ENCODE measurements around the gene CCDC178. TPM values are rescaled to one million over a fixed set of nuclear protein-coding genes. Genes with fewer than 3 reads are reported as not detected.
"Not testable (repeated sequence)": the region's sequence is repeated elsewhere in the genome, so short reads cannot be mapped to it uniquely, and the experiment has no call there.

CCDC178 gene
- total RNA-seq, 2 donors from 2014 or later: 0.97 to 1.2 TPM

DNA sequence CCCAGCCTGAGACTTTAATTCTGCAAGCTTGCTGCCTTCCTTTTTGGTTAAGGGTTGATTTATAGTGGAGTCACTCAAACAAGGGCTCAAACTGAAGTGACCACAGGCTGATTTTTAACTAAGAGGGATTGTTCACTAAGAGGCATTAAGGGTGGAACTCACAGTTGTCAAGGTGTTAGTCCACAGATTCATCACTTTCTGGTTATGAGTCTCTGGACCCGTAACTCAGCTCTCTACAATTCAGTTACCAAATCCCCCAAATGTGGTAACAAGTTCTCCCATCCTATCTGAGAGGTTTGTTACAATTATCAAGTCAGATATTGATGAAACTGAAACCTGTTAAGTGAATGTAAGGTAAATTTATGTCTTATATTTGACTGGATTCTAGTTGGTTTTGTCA, 481.8 kb downstream of the CCDC178 start:
- intact Hi-C loops (cut with DNase I): no loop called here
- DNase-seq (ENCODE audit: low spot score): no peak

DNA sequence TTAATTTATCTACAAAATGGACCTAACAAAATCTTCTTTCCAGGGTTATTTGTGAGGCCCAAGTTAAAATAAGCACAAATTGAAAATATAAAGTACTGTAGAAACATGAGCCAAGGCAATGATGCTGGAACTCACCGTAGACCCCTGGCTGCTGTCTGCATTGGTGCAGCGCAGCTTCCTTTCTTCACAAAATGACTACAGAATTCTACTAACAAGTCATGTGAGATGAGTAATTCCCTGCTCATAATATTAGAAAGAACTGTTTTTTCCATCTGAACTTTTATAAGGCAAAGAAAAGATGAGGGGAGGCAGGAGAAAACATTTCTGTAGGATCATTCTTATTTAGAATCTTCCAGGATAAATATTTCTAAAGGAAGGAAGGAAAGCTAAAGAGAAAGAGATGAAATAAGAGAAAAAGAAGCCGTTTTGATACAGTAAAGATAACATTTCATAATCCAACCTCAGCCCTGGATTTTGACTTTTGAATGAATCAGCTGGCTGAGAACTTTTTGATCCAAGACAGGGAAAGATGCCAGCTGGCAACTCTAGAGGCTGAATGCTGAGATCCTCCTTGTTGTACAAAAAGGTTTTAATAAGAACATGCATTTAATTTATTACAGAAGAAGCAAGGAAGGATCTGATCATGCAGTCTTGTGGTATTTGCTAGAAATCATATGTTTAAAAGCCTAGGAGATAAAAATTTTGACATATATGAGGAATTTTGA, 483.8 kb downstream of the CCDC178 start:
- DNase-seq (ENCODE audit: low spot score): no peak
- intact Hi-C loops (cut with DNase I): no loop called here

DNA sequence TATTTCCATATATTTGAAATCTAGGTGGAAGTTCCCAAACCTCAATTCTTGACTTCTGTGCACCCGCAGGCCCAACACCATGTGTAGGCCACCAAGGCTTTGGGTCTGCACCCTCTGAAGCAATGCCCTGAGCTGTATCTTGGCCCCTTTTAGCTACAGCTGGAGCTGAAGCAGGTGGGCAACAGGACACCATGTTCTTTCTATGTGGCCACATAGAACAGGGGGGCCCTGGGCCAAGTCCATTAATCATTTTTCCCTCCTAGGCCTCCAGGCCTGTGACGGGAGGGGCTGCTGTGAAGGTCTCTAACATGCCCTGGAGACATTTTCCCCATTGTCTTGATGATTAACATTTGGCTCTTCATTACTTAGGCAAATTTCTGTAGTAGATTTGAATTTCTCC, 488.2 kb downstream of the CCDC178 start:
- intact Hi-C loops (cut with DNase I); DNase-seq (ENCODE audit: low spot score): not testable (repeated sequence)

DNA sequence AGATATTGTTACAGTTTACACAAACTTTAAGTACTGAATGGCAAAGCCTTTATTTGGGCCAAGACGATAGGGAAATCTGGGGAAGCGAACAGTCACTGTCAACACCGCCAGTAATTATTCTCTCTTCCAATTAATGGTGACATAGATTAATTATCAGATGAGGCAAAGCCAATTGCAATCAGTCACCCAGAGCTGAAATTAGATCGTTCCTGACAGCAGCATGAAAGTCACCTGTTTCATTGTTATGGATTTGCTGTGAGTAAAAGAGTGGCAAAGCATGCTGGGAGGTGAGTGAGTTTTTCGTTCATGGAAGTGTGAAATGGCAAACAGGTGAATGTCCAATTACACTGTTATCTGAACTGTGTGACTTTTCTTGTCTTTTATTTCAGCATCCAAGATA, 502.9 kb downstream of the CCDC178 start:
- DNase-seq (ENCODE audit: low spot score): no peak
- intact Hi-C loops (cut with DNase I): no loop called here

DNA sequence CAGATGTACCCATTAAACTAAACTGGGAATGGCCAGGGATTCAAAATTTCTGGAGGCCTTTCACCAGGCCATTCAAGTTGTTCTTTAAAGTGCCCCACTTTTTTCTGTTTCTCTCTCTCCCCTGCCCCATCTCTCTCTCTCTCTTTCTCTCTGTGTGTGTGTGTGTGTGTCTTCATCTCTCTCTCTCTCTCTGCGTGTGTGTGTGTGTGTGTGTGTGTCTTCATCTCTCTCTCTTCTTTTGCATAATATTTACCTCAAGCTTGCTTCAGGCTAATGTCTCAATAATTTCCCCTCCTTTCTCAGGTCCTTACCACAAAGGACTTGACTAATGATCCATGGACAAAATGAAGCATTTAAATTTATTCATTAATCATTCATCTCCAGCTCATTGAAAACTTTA, 503.5 kb downstream of the CCDC178 start:
- intact Hi-C loops (cut with DNase I): no loop called here
- no peak for DNase-seq (ENCODE audit: low spot score)

DNA sequence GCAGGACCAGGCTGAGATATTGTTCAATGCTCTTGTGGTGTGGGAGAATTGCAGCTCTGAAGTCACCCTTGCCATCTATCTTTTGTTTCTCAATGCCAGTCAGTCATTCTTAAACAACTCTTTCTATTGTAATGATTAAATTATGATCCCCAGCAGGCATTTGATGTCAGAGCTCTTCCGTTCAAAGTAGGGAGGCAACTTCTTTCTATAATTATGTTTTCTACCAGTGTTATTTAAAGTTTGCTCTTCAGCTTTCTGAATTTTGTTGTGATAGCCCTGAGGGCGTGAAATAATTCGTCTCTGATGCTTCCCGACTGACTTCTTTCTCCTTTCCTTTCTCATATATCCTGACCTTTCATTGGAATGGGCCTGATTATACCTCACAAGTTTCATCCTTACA, 506.3 kb downstream of the CCDC178 start:
- no peak for DNase-seq (ENCODE audit: low spot score)
- intact Hi-C loops (cut with DNase I): no loop called here

DNA sequence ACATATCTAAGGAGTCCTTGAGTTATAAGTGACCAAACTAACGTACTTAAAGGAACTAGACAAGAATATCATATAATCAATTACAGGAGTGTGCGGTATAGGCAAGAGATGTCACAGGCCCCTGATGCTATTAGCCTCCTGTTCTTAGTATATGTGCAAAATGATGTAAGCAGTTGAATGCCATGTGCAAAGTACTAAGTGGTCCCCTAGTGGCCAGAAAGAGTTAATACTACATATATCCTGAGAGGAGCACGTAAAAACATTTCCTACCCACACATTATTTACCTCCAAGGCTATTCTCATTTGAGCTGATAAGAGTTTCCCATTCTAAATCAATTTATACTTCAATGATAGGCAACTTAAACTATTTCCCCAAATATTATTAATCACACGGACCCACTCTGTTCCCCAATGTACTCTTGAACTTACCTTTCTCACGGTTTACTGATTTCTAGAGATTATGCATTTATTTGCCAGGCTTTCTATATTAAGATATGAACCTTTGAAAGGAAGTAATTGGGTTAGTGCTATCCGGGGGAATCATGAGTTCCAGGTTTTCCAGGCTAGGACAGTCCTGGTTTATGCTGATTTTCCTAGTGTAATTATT, 509.7 kb downstream of the CCDC178 start:
- DNase-seq (ENCODE audit: low spot score): no peak
- intact Hi-C loops (cut with DNase I): no loop called here

DNA sequence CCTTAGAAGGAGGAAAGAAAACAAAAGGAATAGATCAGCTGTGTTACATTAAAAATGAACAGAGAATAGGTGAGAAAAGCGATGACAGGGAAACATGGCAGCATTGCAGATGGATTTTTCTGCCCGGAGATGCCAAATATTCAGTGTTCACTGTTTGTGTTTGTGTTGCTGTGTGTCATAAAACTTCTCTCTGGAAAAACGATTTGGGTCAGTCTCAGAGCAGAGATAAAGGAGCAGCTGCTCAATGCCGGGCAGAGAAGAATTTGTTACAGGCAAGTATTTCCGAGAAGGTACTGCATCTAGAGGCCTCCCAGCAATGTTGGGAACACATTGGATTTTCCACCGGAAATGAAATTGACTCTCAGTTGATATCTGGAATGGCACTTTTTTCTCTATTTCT, 511.3 kb downstream of the CCDC178 start:
- DNase-seq (ENCODE audit: low spot score): no peak

DNA sequence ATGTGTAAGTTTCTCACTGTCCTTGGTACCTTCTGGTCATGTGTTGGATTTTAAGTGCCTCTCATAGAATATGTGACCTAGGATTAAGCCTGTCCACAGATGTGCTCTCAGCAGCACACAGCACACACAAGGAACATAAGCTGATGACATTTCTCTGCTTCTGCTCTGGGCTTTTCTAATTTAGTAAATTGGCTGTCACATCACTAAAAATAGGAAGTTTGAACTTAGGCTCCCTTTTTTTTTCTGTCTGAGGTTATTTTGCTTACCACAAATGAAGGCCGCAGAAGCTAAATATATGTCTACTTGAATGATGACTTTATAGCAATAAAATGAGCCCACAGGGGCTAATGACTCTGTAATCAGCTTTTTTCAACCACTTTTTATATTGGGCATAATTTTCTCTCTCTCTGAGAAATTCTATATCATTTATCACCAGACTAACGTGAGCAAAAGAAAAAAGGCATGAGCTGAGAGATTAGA, 517.5 kb downstream of the CCDC178 start:
- intact Hi-C loops (cut with DNase I): no loop called here
- DNase-seq (ENCODE audit: low spot score): no peak

More for the DNA sequence above, 511.3 kb downstream of the CCDC178 start:
- intact Hi-C loops (cut with DNase I): no loop called here

DNA sequence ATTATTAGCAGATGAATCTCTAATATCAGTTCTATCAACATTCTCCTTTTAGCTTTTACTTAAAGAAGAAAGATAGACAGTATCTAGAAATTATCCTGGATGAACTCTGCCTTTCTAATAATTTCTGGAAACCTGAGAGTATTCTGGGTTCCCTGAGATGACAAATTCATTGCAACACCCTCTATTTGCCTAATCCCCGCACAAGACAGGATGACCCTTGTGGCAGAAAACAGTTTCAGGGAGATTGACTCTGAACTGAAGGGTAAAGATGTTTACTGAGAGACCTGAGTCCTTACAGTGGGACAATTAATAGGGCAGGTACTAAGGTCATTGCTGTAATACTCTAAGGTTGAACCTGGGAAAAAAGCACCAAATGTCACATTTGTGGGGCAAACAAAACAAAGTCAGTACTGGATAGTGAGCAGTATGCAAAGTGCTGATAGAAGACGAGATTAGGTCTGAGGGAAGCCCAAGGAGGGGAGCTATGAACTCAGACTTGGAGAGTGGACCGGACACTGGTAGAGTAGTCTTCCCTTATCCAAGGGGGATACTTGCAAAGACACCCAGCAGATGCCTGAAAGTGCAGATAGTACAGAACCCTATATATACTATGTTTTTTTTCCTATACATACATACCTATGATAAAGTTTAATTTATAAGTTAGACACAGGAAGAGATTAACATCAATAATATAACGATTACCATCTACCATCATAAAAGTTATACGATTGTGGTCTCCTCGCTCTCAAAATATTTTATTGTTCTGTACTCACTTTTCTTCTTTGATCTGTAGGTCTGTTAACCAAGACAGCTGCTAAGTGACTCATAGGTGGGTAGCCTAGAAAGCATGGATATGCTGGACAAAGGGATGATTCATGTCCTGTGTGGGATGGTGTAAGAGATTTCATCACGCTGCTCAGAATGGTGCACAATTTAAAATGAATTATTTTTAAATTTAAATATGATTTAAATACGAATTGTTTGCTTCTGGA, 519.4 kb downstream of the CCDC178 start:
- DNase-seq (ENCODE audit: low spot score): no peak
- intact Hi-C loops (cut with DNase I): no loop called here

DNA sequence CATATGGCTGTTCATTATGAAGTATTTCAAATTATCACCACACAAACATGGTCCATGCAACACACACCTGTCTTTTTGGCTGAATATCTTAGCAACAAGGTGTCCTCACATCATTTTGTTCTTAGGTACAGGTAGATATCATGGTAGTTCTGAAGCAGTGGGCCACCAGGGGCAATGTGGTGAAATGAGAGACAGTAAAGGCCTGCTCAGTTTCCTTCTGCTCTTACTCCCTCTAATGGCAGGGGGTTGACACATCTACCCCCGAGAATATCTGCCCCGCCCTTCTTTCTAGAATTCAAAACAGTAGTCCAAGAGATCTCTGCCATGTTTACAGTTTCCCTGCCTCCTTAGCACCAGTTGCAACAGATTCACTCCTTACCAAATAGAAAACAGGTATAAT, 520.7 kb downstream of the CCDC178 start:
- intact Hi-C loops (cut with DNase I): no loop called here
- DNase-seq (ENCODE audit: low spot score): no peak

DNA sequence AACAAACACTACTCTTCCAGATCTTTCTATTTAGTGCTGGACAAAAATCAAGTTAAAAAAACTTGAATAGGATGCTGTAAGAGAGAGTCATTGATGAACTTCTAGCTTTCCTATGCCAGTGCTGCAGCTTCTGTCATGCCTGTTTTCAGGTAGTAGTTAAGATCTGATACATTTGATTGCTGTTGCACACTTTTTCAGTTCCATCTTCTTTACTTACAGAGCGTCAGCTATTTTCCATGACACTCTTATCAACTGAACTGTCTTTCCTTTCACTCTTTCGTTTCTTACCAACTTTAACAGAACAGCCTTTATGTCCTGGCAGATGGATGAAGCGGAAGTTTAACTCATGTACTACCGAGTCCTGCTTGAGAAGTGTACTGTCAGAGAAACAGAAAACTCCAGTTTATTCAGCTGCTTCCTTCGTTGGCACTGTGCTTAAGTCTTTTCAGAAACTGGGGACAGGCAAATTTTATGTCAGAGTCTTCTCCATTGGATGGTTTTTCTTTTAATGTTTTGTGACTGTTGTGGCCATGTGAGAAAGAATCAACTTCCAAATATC, 521.8 kb downstream of the CCDC178 start:
- no peak for DNase-seq (ENCODE audit: low spot score)

DNA sequence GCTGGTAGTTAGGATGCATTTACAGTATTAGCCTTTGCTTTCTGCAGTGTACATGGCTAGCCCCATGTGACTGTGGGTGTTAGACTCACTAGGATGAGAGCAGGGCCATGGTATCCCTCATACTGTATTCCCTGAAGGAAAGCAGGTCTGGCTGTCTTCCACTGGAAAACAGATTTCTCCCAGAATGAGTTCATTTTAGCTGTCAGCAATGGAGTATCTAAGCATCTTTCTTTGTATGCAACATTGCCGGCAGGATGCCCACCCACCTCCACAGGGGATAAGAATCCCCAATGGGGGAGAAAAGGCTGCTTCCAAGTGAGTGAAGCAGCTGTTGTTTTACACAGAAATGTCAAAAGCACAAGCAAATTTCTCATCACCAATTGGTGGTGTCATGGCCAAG, 525.0 kb downstream of the CCDC178 start:
- no peak for DNase-seq (ENCODE audit: low spot score)
- intact Hi-C loops (cut with DNase I): no loop called here

More for the DNA sequence above, 521.8 kb downstream of the CCDC178 start:
- intact Hi-C loops (cut with DNase I): no loop called here

DNA sequence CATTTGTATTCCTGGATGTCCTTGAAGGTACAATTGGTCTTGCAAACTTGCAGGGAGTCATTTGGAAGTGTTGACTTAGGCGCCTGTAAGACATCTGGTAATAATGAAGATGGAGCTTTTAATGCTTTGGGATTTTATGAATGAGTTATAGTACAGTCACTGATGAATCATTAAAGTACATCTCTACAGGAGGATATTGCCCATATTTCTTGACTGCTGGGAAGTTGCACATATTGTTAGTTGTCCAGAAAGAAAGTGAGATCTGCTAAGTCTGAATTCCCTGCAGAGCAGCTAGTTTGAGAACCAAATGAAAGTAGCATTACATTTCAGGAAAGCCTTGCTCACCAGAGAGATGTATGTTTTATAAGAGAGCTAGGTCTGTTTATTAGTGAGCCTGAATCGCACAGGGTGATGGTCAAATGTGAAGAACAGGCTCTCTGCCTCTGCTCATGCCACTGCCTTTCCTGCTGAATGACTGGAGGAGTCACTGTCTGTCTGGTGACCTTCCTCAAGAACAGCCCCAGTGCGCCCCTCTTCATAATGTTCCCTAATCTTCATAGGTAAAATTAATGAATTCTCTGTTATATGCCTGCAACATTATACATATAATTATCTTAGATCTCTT, 528.7 kb downstream of the CCDC178 start:
- DNase-seq (ENCODE audit: low spot score): no peak
- intact Hi-C loops (cut with DNase I): no loop called here

DNA sequence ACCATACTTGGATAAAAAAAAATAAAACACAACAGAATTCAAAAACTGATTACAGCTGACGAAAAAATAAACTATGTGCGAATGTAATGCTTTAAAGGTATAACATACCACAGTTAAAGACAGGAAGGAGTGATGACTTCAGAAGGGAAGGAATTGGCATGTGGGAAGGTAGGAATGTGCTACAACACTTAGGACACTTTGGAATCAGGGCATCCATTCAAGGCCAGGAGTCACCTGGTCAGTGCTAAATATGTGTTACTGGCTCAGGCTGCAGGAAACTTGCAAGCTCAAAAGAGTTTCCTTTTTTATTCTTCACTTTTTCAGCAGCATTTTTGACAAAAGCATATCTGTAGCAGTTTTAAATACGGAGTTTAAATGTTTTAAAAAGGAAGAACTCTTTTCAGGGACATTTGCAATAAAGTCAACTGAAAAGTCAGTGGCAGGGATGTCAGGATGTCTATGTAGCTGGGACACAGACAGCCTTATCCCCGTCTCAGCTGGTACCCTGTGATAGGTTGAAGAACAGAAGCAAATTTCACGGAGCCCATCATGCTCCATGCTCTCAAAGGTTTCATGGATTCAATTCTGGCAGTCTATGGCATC, 529.7 kb downstream of the CCDC178 start:
- intact Hi-C loops (cut with DNase I): no loop called here
- DNase-seq (ENCODE audit: low spot score): no peak

DNA sequence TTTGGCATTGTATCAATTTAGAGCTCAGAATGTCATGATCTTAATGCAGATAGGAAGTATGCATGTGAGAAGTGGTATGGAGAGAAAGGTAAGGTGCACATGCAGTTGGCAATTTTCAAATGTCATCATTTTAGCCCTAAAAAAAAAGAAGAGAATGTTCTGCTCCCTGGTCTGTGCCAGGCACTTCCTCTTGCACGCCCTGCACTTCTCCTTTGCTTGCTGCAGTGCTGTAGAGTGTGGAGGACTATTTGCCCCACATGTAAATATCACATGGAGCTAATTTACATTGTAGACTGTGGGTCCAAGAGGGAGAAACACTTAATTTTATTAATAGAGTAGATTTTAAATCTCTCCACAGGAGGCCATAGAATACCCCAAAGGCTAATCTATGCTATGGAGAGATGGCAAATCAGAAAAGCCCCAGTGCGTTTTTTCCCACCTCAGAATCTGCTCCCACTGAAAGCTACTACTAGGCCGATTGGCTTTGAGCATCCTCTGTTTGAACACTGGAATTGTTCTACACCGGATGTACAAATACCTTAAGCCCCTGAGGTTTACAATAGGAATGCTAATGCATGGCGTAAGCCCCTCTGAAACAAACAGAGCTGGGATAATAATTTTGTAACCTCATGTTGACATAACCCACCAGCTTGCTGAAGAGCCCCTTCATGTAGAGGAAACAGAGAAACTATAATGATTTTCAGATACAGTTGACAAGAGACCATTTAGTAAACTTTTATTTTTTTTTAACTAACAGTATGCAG, 530.5 kb downstream of the CCDC178 start:
- intact Hi-C loops (cut with DNase I): no loop called here
- no peak for DNase-seq (ENCODE audit: low spot score)

DNA sequence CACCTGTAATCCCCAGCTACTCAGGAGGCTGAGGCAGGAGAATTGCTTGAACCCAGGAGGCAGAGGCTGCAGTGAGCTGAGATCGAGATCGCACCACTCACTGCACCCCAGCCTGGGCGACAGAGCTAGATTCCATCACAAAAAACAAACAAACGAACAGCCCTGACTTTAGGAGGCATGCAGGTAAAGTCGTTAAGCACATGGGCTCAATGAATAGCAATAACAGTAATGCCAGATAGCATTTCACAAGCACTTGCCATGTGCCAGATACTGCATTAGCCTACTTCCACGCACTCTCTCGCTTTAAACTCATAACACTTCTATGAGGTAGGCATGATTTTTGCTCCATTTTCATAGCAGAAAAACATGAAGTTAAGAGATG, 532.1 kb downstream of the CCDC178 start:
- intact Hi-C loops (cut with DNase I): no loop called here
- no peak for DNase-seq (ENCODE audit: low spot score)
